HepG2 (cell line): ENCODE measurements around the gene CCNB1. TPM values are rescaled to one million over a fixed set of nuclear protein-coding genes. Genes with fewer than 3 reads are reported as not detected.

ENCODE experiments used
- E2F1 ChIP-seq: sonication (generic); formaldehyde crosslinking; IDR thresholded peaks from 2 replicates; pipeline ENCODE4 v1.5.0; 2020; ENCODE audit warnings: missing genetic modification reagents
- FOXP4 ChIP-seq: sonication (generic); formaldehyde crosslinking; IDR thresholded peaks from 2 replicates; pipeline ENCODE4 v1.4.0; 2020; ENCODE audit warnings: missing genetic modification reagents
- GATA4 ChIP-seq: sonication (generic); IDR thresholded peaks from 2 replicates; pipeline ENCODE4 v1.6.1; 2016; ENCODE audit warnings: antibody characterized with exemption, low read depth, borderline replicate concordance
- MBNL3 ChIP-seq: fragments of 250-450 bp; sonication (Bioruptor Pico); conservative IDR thresholded peaks from 2 replicates; pipeline ENCODE4 v1.8.0; 2022; ENCODE audit warnings: mild to moderate bottlenecking, inconsistent platforms
- MIER2 ChIP-seq: IDR thresholded peaks from 2 replicates; pipeline ENCODE4 v1.6.1; 2016; ENCODE audit warnings: missing biosample characterization, missing genetic modification reagents
- NBN ChIP-seq: fragments of 450-650 bp; conservative IDR thresholded peaks from 2 replicates; pipeline ENCODE4 v1.6.1; 2017
- NCOA2 ChIP-seq: sonication (generic); formaldehyde crosslinking; IDR thresholded peaks from 2 replicates; pipeline ENCODE4 v1.8.0; 2022; ENCODE audit warnings: inconsistent platforms
- PATZ1 ChIP-seq: sonication (generic); formaldehyde crosslinking; IDR thresholded peaks from 2 replicates; pipeline ENCODE4 v1.4.0; 2020; ENCODE audit warnings: missing genetic modification reagents
- RAD51 ChIP-seq: fragments of 450-650 bp; IDR thresholded peaks from 2 replicates; pipeline ENCODE4 v1.6.1; 2016; ENCODE audit warnings: borderline replicate concordance
- SIN3A ChIP-seq: IDR thresholded peaks from 2 replicates; pipeline ENCODE4 v1.6.1; 2011; ENCODE audit warnings: low read depth, mild to moderate bottlenecking, control low read depth, low read length, borderline replicate concordance
- YEATS2 ChIP-seq: sonication (generic); formaldehyde crosslinking; IDR thresholded peaks from 2 replicates; pipeline ENCODE4 v1.4.0; 2020; ENCODE audit warnings: missing genetic modification reagents, borderline replicate concordance
- YY1 ChIP-seq: IDR thresholded peaks from 2 replicates; pipeline ENCODE4 v1.6.1; 2011; ENCODE audit warnings: low read length, low read depth, moderate library complexity, mild to moderate bottlenecking; ENCODE audit not compliant: insufficient read depth, insufficient replicate concordance
- ZBTB44 ChIP-seq: sonication (generic); formaldehyde crosslinking; IDR thresholded peaks from 2 replicates; pipeline ENCODE4 v1.4.0; 2020; ENCODE audit warnings: missing genetic modification reagents
- ZBTB49 ChIP-seq: sonication (generic); formaldehyde crosslinking; IDR thresholded peaks from 2 replicates; pipeline ENCODE4 v1.4.0; 2020; ENCODE audit warnings: missing genetic modification reagents, borderline replicate concordance
- ZC3H13 ChIP-seq: sonication (generic); formaldehyde crosslinking; IDR thresholded peaks from 2 replicates; pipeline ENCODE4 v1.8.1; 2023; ENCODE audit warnings: mild to moderate bottlenecking, missing genetic modification reagents, moderate library complexity
- ZMYM4 ChIP-seq: sonication (generic); formaldehyde crosslinking; IDR thresholded peaks from 2 replicates; pipeline ENCODE4 v1.8.1; 2023; ENCODE audit warnings: mild to moderate bottlenecking, missing genetic modification reagents
- ZNF354B ChIP-seq: sonication (generic); formaldehyde crosslinking; IDR thresholded peaks from 2 replicates; pipeline ENCODE4 v1.8.0; 2022; ENCODE audit warnings: mild to moderate bottlenecking, missing genetic modification reagents
- ZNF382 ChIP-seq: sonication (generic); formaldehyde crosslinking; IDR thresholded peaks from 2 replicates; pipeline ENCODE4 v1.5.0; 2020; ENCODE audit warnings: missing genetic modification reagents, mild to moderate bottlenecking, borderline replicate concordance
- ZNF451 ChIP-seq: sonication (generic); formaldehyde crosslinking; IDR thresholded peaks from 2 replicates; pipeline ENCODE4 v1.5.0; 2020; ENCODE audit warnings: mild to moderate bottlenecking, missing genetic modification reagents
- ZNF776 ChIP-seq: sonication (generic); formaldehyde crosslinking; IDR thresholded peaks from 2 replicates; pipeline ENCODE4 v1.4.0; 2020; ENCODE audit warnings: mild to moderate bottlenecking, missing genetic modification reagents
- polyA plus RNA-seq, 8 experiments: library from polyadenylated mRNA; depleted of rRNA in 3 of 8; stranded (reverse) in 7 of 8; unstranded in 1 of 8; fragments of >200 nt; fragmentation: Illumina TruSeq in 4 of 8; extraction: Trizol in 4 of 8; gene quantifications; 2 replicates each; pipeline versions ENCODE4 v1.2.1 to v1.2.3, GENCODE V29; 2011 to 2016; ENCODE audit warnings: low read depth in 4 of 8, missing spikeins in 1 of 8, mixed read lengths in 1 of 8; ENCODE audit not compliant: insufficient read depth in 1 of 8
- total RNA-seq, 5 experiments: library from RNA; depleted of rRNA; stranded (reverse); fragments of >200 nt; fragmentation: Illumina TruSeq; extraction: Trizol; gene quantifications; 2 replicates each; pipeline ENCODE4 v1.2.3, GENCODE V29; 2016; ENCODE audit warnings: low read depth in 1 of 5

Gene CCNB1
- total and polyA plus RNA-seq, 2 of the 13 experiments (the other 11 are each of a cell fraction or from before 2014, with no cell fraction given): 82.3 to 316 TPM

GRCh38 chr5:69166686-69167492 is at the start of gene CCNB1 (continued):
- TF ChIP-seq ZBTB49 (CRISPR knock-in tag): no peak; the same call in 1 of the 2 replicates
- TF ChIP-seq MBNL3 (CRISPR knock-in tag): no peak
- TF ChIP-seq ZNF776 (CRISPR knock-in tag): peak; percentile 51; the same call in 1 of the 2 replicates
- peak; percentile 56; the same call in 1 of the 2 replicates for TF ChIP-seq RAD51
- 0 out of 2 replicates have a peak, but pooled peaks have one; percentile 24 for TF ChIP-seq ZBTB44 (CRISPR knock-in tag)
- TF ChIP-seq SIN3A: peak; percentile 100
- no peak for TF ChIP-seq NBN
- TF ChIP-seq ZNF382 (CRISPR knock-in tag): no peak
- peak; percentile 23; the same call in 1 of the 2 replicates for TF ChIP-seq PATZ1 (CRISPR knock-in tag)
- peak; percentile 84 for TF ChIP-seq ZC3H13
- no peak; the same call in 1 of the 2 replicates for TF ChIP-seq GATA4
- peak; percentile 99 for TF ChIP-seq ZMYM4 (CRISPR knock-in tag)
- peak; percentile 96; the same call in 1 of the 2 replicates for TF ChIP-seq ZNF451
- no peak for TF ChIP-seq FOXP4 (CRISPR knock-in tag)
- TF ChIP-seq NCOA2 (CRISPR knock-in tag): peak; percentile 12; the same call in 1 of the 2 replicates
- peak; percentile 86; the same call in 1 of the 2 replicates for TF ChIP-seq YEATS2 (CRISPR knock-in tag)
- no peak for TF ChIP-seq ZNF354B (CRISPR knock-in tag)
- TF ChIP-seq MIER2 (CRISPR knock-in tag): peak; percentile 9; the same call in 1 of the 2 replicates
- peak; percentile 80 for TF ChIP-seq E2F1 (CRISPR knock-in tag)
- peak; percentile 53 for TF ChIP-seq YY1
